Frontal cortex (tissue), 4 donors: ENCODE results near the gene EXOC7. TPM values are rescaled to one million over a fixed set of nuclear protein-coding genes. Genes with fewer than 3 reads are reported as not detected.
"Not testable (repeated sequence)": the region's sequence is repeated elsewhere in the genome, so short reads cannot be mapped to it uniquely, and the experiment has no call there.

Source experiments
- DNase-seq, 2 donors: peaks; one replicate each; pipeline ENCODE4 v3.0.0; 2012; ENCODE audit warnings: low spot score in 2 of 2
- FAIRE-seq: peaks from 2 replicates; lab custom pipeline; 2012; peaks lifted over from hg19 to GRCh38; lab: Jason Lieb, UNC
- total RNA-seq: library from RNA; depleted of rRNA; stranded (reverse); fragments of >200 nt; gene quantifications from one replicate; pipeline ENCODE4 v1.2.3, GENCODE V29; 2014
- donor health status: control.
- donor health status: control.
- donor health status: control.

The EXOC7 gene
- total RNA-seq, 1 donor from 2014 or later: 112 TPM

DNA sequence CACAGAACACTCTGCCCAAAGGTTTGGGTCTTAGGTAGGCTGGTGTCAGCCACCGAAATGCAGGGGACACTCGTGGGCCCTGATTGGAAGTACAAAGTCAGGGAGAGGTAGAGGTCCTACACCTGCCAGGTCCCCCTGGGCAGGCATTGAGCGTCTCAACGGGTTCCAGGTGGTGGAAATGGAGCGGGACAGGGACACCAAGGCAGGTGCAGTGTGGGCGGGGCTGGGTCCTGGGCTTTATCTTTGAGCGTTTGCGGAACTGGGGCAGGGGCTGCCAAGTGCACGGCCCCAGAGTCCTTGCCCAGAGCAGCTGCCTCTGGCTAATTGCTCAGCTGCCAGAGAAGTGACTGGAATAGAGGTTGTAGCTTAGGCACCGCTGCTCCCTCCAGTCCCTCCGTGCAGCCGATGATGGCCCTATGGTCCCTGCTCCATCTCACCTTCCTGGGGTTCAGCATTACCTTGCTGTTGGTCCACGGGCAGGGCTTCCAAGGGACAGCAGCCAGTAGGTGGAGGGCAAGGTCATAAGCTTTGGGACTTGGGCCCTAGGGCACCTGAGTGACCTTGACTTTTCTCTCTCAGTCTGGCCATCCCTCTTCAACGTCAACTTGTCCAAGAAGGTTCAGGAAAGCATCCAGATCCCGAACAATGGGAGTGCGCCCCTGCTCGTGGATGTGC lies 24.6 kb downstream of the EXOC7 start, which contains the start of gene ZACN:
Gene ZACN (plus strand): TSS at position 323 of the 675 bp plus-strand sequence. CDS start 83 bp downstream, at position 406.
- DNase-seq (no peak), FAIRE-seq (no peak)

DNA sequence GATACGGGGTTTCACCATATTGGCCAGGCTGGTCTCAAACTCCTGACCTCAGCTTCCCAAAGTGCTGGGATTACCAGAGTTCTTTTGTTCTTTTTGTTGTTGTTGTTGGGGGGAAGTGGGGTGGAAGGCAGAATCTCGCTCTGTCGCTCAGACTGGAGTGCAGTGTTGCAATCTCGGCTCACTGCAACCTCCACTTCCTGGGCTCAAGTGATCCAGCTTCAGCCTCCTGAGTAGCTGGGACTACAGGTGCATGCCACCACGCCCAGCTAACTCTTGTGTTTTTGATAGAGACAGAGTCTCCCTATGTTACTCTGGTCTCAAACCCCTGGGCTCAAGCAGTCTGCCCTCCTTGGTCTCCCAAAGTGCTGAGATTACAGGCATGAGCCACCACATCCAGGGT lies 25.2 kb downstream of the EXOC7 start:
- not testable (repeated sequence) for DNase-seq, FAIRE-seq

DNA sequence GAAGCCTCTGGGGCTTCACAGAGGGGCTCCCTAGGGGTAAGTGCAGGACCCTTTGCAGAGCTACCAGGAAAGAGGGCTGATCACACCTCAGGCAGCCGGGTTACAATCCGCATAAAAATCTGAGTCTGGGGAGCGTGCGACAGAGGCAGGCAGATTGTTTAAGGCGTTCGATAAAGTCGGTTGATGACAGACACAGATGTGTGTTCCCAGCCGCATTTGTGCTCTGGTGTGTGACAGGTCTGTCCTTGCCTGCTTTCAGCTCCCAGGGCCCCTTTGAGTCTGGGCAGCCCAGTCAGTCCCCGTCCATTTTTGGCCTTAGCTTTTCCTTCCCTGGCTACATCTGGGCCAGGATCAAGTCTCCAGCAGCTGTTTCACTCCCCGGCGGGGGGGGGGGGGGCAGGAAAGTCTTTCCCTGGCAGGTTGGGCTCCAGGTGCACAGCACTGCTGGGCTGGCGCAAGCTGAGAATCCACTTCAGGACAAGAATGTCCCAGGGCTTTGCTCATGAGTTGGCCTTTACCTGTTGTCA lies 25.9 kb downstream of the EXOC7 start:
- FAIRE-seq: no peak
- no peak for DNase-seq

DNA sequence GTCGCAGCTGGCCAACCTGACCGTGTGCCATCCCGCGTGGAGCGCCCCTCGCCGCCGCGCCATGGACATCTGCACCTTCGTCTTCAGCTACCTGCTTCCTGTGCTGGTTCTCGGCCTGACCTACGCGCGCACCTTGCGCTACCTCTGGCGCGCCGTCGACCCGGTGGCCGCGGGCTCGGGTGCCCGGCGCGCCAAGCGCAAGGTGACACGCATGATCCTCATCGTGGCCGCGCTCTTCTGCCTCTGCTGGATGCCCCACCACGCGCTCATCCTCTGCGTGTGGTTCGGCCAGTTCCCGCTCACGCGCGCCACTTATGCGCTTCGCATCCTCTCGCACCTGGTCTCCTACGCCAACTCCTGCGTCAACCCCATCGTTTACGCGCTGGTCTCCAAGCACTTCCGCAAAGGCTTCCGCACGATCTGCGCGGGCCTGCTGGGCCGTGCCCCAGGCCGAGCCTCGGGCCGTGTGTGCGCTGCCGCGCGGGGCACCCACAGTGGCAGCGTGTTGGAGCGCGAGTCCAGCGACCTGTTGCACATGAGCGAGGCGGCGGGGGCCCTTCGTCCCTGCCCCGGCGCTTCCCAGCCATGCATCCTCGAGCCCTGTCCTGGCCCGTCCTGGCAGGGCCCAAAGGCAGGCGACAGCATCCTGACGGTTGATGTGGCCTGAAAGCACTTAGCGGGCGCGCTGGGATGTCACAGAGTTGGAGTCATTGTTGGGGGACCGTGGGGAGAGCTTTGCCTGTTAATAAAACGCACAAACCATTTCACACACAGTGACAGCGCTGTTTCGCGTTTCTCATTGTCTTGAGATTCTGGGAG lies 26.6 kb downstream of the EXOC7 start:
- DNase-seq (no peak), FAIRE-seq (no peak)

DNA sequence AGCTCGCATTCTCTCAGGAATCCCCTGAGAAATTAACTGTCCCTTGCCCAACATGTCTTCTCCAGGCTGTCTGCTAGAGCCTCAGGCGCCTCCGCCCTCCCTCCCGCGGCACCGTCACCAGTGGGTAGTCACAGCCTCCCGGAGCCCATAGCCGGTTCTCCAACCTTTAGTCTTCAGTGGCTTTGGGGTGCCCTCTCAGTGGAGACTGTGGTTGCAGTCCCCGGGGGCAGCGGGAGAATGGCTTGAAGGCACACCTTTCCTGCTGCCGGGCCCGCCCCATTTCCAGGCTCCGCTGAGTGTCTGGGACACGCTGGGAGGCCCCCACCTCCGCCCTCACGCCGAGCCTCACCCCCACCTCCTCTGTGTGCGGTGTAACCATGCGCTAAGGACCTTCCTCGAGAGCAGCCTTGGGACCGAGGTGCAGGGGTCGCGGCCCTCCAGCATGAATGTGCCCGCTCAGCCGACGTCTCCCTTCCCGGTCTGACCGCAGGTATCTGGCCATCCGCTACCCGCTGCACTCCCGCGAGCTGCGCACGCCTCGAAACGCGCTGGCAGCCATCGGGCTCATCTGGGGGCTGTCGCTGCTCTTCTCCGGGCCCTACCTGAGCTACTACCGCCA lies 27.3 kb downstream of the EXOC7 start:
- FAIRE-seq (no peak), DNase-seq (no peak)

DNA sequence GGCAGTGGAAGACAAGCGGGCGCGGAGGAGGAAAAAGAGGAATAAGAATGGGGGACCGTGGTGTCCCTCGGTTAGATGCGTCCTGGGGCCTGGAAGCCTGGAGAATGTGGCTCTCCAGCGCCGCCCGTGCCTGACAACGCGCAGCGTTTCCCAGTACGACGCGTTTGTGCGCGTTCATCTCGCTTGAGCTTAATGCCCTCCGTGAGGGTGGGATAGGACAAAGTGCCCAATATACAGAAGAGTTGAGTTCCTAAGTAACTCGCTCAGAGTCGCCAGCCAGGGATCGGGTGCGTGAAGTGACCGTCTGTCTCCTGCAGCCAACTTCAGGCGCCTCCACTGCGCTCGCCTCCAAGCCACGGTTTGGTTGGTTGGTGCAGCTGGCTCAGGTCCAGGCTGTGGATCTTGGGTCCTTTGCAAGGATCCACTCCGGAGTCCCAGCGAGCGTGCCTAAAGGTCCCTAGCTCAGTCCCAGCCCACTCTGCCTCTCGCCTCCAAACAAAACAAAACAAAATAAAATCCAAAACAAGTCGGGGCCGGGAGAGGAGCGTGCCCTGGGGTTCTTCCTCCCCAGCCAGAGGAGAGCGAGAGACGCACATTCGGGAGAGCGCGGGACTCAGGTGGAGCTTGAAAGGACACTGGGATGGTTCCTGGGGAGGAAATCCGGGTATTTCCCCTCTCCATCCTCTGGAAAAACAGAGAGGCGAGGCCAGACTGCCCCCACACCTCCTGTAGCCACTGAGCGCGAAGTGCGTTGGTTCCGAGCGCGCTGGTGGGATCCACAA lies 28.0 kb downstream of the EXOC7 start:
- FAIRE-seq (no peak), DNase-seq (peak in 1 of 2 donors; percentile 46)

DNA sequence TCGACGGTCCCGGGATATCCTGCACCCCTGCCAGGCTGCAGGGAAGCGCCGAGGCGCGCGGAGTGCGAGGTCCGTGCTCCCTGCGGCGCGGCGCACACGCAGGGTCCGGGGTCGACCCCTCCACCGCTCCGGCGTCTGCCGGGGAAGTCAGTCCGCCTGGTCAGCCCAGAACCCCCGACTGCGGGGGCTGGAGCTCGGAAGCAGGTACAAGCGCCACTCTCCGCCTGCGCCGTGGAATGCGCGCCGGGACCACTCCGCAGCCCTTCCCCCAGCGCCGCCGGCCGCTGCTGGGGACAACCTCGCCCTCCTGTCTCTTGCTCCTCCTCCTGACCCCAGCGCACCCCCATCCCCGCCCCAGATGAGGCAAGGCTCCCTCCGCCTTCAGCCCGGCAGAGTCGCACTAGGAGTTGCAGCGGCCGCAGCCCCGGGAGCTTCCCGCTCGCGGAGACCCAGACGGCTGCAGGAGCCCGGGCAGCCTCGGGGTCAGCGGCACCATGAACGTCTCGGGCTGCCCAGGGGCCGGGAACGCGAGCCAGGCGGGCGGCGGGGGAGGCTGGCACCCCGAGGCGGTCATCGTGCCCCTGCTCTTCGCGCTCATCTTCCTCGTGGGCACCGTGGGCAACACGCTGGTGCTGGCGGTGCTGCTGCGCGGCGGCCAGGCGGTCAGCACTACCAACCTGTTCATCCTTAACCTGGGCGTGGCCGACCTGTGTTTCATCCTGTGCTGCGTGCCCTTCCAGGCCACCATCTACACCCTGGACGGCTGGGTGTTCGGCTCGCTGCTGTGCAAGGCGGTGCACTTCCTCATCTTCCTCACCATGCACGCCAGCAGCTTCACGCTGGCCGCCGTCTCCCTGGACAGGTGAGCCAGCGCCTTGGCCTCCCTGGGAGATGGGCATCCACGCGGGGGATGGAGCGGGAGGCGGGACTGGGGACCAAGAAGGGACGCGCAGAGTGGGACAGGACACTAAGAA lies 28.9 kb downstream of the EXOC7 start, which contains the start of gene GALR2:
Gene GALR2 (plus strand): TSS at position 392 of the 974 bp plus-strand sequence. CDS start 103 bp downstream, at position 495.
- FAIRE-seq (no peak), DNase-seq (no peak)

DNA sequence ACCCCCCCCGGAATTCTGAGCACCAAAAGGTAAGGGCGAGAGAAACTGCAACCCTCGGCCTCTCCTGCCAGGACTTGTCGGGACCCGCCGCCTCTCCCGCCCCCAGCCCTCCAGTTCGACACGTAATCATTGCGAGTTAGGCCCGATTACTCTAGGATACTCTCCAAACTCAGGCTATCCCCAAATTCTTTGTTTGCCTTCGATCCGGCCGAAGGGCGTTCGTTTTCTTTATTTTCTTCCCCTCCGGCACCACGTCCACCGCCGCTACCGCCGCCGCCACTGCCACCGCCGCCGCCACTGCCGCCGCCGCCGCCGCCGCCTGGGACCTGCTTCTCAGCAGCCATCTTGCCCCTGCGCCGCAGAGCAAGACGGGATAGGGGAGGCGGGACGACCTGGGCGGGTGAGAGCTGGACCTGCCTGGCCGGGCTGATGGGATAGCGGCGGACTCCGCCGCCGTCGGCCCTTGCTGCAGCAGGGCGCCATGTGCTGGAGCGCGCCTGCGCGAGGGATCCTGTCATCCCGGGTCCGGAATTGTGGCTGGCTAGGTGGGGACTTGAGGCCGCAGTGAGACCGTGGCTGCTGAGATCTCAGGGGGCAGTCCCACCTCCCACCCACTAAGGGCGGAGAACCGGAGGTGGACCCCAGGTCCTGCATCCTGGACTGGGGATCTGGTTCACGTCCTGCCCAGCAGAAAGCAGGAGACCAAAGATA lies 31.3 kb downstream of the EXOC7 start, which contains the start of gene SRP68:
Gene SRP68 (minus strand): TSS at position 370 of the 711 bp plus-strand sequence. CDS start 26 bp downstream, at position 344.
- DNase-seq (peak; percentile 96 to 98), FAIRE-seq (no peak)

DNA sequence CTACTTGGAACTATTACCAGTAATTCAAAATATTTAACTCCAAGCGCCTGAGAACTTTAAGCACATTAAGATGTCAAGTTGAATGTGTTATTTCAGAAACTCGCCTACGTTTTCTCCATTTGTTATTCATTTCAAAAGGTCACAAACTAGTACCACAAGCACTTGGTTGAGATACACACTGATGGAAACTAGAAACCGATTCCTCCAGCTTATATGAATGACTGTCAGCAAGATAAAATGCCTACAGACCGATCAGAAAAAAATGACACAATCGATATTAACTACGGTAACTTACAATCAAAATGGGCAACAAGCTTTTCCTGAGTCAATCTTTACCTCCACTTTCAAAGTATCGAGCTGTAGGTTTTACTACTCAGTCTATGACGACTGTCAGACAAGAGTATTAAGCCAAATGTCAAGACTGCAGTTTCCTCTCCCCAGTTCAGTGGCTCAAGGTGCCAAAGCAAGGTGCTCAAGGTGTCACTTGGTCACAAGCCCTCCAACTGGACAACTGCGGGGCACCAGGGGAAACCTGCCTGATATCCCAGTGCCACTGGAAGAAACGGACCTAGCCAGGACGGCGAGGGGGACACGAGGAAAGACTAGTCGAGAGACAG lies 31.9 kb downstream of the EXOC7 start:
- DNase-seq (no peak), FAIRE-seq (no peak)

DNA sequence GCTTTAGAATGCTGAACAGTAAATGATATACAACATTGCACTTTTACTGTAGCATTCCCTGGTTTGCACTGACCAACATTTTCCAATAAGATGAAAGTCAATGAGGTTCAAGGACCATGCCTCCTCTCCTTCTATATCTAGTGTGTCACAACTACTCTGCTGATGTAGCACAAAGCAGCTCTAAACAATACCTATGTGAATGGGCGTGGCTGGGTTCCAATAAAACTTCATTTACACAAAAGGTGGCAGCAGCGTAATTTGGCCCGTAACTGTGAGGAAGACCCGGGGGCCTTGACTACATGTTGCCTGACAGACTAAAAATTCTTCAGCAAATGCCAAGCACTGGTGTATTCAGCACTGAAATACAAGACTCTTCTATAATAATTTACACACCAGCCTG lies 37.8 kb downstream of the EXOC7 start:
- DNase-seq (no peak), FAIRE-seq (no peak)

DNA sequence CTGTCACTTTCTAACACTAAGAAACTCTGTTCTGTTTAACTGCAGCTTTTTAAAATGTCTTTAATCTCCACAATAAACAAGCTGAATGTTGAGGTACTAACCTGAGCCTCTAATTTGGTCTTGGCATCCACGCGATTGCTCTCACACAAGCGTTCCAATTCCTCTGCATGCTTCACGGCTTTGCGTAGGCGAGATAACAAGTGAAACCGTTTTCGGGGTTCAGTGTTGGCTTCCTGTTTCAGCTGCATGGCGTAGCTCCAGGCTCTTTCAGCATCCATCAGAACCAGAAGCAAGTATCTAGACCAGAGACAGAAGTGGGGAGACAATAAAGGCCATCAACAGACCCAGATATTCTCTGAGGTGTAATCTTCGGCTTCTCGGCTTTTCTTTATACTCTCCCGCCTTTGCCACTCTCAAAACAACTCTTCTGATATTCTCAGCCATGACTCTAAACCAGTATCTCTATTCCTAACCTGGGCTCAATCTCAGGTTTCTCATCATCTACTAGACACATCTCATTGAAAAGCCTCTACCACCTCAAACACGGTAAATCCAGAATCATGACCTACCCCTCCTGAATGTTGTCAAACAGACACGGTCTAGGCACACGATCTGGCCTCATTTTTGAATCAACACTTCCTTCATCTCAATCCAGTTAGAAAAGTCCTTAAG lies 39.6 kb downstream of the EXOC7 start:
- FAIRE-seq (no peak), DNase-seq (no peak)

DNA sequence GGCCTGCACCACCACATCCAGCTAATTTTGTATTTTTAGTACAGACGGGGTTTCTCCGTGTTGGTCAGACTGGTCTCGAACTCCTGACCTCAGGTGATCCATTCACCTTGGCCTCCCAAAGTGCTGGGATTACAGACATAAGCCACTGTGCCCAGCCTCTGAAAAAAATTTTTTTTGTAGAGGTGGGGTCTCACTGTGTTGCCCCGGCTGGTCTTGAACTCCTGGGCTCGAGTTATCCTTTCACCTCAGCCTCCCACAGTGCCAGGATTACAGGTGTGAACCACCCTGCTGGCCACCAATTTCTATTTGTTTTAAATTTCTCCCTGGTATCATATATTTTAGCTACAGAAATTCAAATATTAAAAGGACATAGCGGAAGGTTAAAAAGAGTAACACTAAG lies 45.3 kb downstream of the EXOC7 start:
- not testable (repeated sequence) for DNase-seq, FAIRE-seq

DNA sequence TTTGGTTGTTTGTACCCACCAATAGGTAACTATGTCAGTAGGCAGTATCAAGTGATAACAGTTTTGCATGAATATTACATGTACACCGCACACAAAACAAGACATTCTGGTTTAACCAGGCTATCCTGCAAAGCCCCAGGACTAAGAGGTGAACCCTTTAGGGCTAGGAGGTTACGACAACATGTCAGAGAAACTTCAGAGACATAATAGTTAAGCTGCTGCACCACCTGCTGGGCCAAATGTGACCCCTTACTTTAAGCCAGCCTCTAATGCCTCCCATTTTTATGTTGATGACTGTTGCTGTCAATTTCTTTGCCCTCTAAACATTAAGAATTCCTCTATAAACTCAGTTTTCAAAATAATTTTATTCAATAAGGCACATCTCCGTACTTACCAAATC lies 46.7 kb downstream of the EXOC7 start:
- FAIRE-seq (no peak), DNase-seq (no peak)

DNA sequence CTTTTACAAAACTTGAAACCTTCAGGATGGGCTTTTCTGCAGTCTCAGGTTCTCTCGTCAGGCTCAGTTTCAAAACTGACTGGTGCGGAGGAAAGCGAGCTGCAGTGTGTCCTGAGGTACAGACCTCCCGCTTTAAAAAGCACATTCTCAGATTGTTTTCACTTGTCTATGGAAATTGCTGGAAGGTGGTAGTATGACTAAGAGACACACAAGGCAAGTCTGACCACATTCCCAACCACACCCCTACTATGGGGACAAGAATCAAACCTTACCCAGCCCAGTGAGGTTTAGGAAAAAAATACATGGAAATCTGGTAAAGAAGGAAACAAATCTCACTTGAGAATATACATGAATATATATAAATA lies 49.5 kb downstream of the EXOC7 start:
- DNase-seq: no peak
- FAIRE-seq: no peak

DNA sequence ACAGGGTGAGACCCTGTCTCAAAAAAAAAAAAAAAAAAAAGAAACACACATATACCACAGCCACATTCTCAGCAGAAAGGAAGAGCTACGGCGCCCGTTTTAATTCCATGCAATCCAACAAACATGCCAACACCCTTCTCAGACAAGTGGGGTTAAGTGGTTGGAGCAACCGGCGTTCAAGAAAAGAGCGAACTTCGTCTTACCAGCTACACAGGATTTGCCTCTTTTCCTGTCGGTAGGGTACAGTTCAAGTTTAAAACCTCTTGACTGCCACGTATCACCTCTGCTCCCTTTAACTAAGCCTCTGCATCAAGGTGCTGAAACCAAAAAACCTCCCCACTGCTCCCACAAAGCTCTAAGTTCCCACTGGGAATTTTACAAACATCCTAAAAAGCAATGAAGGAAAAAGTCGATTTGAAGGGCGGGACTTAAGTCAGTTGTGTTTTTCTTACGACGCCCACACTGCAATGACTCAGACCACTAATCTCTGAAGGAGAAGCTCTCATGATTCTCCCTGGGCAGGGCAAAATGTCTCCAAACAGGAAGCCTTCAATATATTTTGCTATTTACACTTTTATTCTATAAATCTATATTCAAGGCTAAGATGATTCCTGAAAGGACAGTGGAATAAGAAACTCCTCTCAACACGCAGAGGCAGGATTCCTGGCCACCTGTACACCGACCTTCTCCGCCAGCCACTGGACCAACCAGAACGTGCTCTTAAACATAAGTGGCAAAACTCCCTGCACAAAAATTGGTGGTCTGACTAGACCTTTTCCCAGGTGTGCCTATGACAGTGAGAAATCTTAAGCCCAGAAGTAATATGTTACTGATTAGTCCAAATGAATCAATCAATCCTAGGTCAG lies 50.1 kb downstream of the EXOC7 start:
- FAIRE-seq: no peak
- DNase-seq: no peak

DNA sequence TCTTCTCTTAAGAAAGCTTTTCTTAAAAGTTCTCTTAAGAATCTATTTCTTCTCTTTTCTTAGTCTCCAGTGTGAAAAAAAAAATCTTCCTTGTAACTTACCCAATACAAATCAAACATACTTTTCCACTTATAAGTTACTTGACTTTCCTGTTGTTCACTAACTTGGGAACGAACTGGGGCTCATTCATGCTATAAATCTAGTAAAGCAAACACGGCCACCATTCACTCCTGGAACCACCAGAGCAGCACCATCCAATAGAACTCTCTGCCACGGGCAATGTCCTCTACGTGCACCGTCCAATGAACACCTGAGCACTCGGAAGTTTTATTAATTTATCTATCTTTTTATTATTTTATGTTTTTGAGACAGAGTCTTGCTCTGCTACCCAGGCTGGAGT lies 52.0 kb downstream of the EXOC7 start:
- DNase-seq (no peak), FAIRE-seq (no peak)
